ENCODE data around the gene CTSC. TPM values are rescaled to one million over a fixed set of nuclear protein-coding genes. Genes with fewer than 3 reads are reported as not detected.
A peak's percentile ranks its signal among the peaks of the same experiment; 100 is the strongest.

The CTSC gene
- total and polyA plus RNA-seq, 4 donors, result 36.3 to 124 (median 57.8) TPM

DNA sequence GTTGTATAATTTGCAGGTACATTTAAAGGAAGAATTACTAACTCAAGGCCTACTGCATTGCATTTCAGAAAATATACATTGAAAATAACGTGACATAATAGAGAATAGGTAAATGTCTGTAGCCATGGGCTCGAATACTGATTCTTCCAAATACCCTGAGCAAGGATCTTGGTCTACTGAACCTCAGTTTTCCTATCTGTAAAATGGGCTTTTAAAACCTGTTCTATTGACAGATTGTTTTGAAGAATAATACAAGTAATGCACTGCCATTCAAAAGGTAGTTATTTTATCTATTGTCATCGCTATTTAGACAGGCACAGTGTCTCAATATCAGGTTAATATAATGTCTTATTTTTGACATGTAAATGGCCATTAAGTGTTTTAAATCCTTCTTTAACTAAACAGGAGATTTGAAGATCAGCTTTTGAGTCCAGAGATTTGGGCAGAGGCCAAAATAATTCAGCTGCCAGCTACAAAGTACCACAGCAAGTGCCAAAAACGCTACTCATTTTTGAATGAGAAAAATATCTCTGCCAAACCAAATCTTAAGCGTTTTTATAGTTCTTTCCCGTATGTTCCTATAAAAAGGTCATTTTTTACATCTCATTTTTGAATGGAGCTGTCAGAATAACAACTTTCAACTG lies 56.7 kb downstream of the CTSC start:
- no peaks in the 10 kb centered on the region for H3K4me1 ChIP-seq (ENCODE audit: control insufficient read depth, insufficient read depth, low read length)
- no peak overlapping the region for H3K27ac ChIP-seq (ENCODE audit: low read depth, low read length)
- H3K4me3 ChIP-seq (ENCODE audit: low read depth, low read length), result no peak overlapping the region
- no peaks in the 10 kb centered on the region for H3K36me3 ChIP-seq (ENCODE audit: control insufficient read depth, insufficient read depth, low read length)
- peak in 2 of 6 donors; percentile 26 to 86 for DNase-seq (ENCODE audit: low read depth in 4 of 6, low spot score in 6 of 6)
- no peaks in the 10 kb centered on the region for H3K9me3 ChIP-seq (ENCODE audit: control insufficient read depth, insufficient read depth, low read length)
- no peaks in the 10 kb centered on the region for H3K27me3 ChIP-seq (ENCODE audit: control insufficient read depth, insufficient read depth, low read length)
- no CpG with 5 or more reads among the region's 6 CpGs for WGBS (ENCODE audit: insufficient coverage)

DNA sequence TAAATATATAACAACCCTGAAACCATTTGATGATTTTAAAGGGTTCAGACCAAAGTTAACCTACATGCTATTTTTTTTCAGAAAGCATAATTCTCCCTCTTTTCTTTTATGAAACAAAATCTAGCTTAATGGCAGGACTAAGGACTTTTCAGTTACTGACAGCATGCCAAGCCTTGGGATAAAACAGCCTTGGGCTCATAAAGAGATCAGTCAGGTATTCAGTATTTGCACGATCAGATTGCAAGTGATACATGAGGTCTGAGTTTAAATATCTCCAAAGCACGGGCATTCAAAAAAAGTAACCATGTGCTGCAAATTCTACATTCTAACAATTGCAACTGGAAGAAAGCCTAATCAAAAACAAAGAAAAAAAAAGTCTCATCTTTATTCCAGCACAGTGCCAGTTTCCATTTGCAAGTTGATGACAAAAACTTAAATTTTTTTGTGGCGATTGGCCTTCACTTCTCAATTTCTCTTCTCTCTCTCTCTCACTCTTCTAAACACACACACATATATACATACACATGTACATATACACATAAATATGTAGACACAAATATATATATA lies 60.1 kb downstream of the CTSC start:
- DNase-seq (ENCODE audit: low read depth in 4 of 6, low spot score in 6 of 6), result peak in 1 of 6 donors; percentile 69
- H3K4me3 ChIP-seq (ENCODE audit: low read depth, low read length), result no peak overlapping the region
- H3K27ac ChIP-seq (ENCODE audit: low read depth, low read length), result no peak overlapping the region
- H3K27me3 ChIP-seq (ENCODE audit: control insufficient read depth, insufficient read depth, low read length), result no peaks in the 10 kb centered on the region
- 40% methylated on average over 1 of the region's 3 CpGs for WGBS (ENCODE audit: insufficient coverage)
- no peaks in the 10 kb centered on the region for H3K9me3 ChIP-seq (ENCODE audit: control insufficient read depth, insufficient read depth, low read length)
- H3K4me1 ChIP-seq (ENCODE audit: control insufficient read depth, insufficient read depth, low read length), result no peaks in the 10 kb centered on the region
- H3K36me3 ChIP-seq (ENCODE audit: control insufficient read depth, insufficient read depth, low read length), result no peaks in the 10 kb centered on the region

DNA sequence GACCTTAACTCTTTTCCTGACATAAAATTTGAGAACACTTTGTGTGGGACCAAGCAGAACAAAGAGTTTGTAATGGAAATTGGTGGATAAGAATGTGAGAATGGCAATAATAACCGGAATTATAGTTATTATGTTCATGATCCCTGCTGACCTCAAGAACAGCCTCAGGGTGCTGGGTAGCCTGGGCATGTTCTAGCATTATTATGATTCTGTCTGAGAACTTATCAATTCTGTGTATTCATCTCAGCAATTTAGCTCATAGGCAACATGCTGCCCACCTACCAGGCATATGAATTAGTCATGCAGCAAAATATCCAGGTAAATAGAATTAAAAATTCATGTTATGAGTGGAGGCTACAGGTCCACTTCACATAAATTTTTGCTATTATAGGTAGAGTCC lies 61.9 kb downstream of the CTSC start:
- no peak for DNase-seq (ENCODE audit: low read depth in 4 of 6, low spot score in 6 of 6)
- no peaks in the 10 kb centered on the region for H3K4me1 ChIP-seq (ENCODE audit: control insufficient read depth, insufficient read depth, low read length)
- no peak overlapping the region for H3K4me3 ChIP-seq (ENCODE audit: low read depth, low read length)
- H3K27ac ChIP-seq (ENCODE audit: low read depth, low read length), result no peak overlapping the region
- no peaks in the 10 kb centered on the region for H3K36me3 ChIP-seq (ENCODE audit: control insufficient read depth, insufficient read depth, low read length)
- no peaks in the 10 kb centered on the region for H3K9me3 ChIP-seq (ENCODE audit: control insufficient read depth, insufficient read depth, low read length)
- 60% methylated on average over 1 of the region's 1 CpG for WGBS (ENCODE audit: insufficient coverage)
- H3K27me3 ChIP-seq (ENCODE audit: control insufficient read depth, insufficient read depth, low read length), result no peaks in the 10 kb centered on the region

DNA sequence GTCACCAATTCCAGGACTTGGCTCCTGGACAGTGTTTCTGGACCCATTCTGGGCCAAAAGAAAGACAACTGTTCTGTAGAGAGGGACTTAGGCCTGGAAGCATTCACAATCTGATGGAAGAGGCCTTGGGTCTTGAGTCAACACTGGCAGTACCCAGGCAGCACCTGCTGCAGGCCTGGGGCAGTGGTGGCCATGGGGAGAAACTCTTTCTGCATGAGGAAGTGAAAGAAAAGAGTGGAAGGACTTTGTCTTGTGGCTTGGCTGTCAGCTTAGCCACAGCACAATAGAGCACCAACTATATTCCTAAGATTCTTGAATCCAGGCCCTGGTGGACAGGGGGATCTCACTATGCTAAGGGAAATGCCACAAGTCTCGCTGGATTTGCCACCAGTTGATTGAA lies 70.6 kb downstream of the CTSC start:
- no peaks in the 10 kb centered on the region for H3K9me3 ChIP-seq (ENCODE audit: control insufficient read depth, insufficient read depth, low read length)
- H3K27me3 ChIP-seq (ENCODE audit: control insufficient read depth, insufficient read depth, low read length), result no peaks in the 10 kb centered on the region
- DNase-seq (ENCODE audit: low read depth in 4 of 6, low spot score in 6 of 6), result no peak
- H3K27ac ChIP-seq (ENCODE audit: low read depth, low read length), result no peak overlapping the region
- H3K4me1 ChIP-seq (ENCODE audit: control insufficient read depth, insufficient read depth, low read length), result no peaks in the 10 kb centered on the region
- WGBS (ENCODE audit: insufficient coverage), result 100% methylated on average over 1 of the region's 1 CpG
- no peaks in the 10 kb centered on the region for H3K36me3 ChIP-seq (ENCODE audit: control insufficient read depth, insufficient read depth, low read length)
- H3K4me3 ChIP-seq (ENCODE audit: low read depth, low read length), result no peak overlapping the region

DNA sequence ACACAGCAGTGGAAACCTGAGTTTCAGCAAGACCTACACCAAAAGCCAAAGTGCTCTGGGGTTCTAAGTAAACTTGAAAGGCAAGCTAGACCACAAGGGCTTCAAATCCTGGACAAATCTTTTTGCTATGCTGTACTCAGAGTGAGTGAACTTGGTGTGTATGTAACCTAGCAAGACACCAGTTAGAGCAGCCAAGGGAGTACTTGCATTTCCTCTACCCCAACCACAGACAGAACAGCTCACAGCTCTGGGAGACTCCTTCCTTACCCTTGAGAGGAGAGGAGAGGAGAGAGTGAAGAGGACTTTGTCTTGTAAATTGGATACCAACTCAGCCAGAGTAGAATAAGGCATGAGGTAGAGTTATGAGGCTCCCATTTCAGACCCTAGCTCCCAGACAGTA lies 71.4 kb downstream of the CTSC start:
- H3K36me3 ChIP-seq (ENCODE audit: control insufficient read depth, insufficient read depth, low read length), result no peaks in the 10 kb centered on the region
- H3K4me1 ChIP-seq (ENCODE audit: control insufficient read depth, insufficient read depth, low read length), result no peaks in the 10 kb centered on the region
- no peaks in the 10 kb centered on the region for H3K27me3 ChIP-seq (ENCODE audit: control insufficient read depth, insufficient read depth, low read length)
- no peak overlapping the region for H3K27ac ChIP-seq (ENCODE audit: low read depth, low read length)
- no peak overlapping the region for H3K4me3 ChIP-seq (ENCODE audit: low read depth, low read length)
- H3K9me3 ChIP-seq (ENCODE audit: control insufficient read depth, insufficient read depth, low read length), result no peaks in the 10 kb centered on the region
- no peak for DNase-seq (ENCODE audit: low read depth in 4 of 6, low spot score in 6 of 6)

DNA sequence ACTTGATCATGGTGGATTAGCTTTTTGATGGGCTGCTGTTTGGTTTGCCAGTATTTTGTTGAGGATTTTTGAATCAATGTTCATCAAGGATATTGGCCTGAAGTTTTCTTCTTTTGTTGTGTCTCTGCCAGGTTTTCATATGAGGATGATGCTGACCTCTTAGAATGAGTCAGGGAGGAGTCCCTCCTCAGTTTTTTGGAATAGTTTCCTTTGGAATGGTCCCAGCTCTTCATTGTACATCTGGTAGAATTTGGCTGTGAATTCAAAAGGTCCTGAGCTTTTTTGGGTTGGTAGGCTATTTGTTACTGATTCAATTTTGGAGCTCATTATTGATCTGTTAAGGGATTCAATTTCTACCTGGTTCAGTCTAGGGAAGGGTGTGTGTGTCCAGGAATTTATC lies 78.1 kb downstream of the CTSC start:
- Histone ChIP-seq H3K9me3 (ENCODE audit: control insufficient read depth, insufficient read depth, low read length) (peaks cover 13% of the 10 kb centered on the region), H3K36me3 (ENCODE audit: control insufficient read depth, insufficient read depth, low read length) (no peaks in the 10 kb centered on the region), H3K27me3 (ENCODE audit: control insufficient read depth, insufficient read depth, low read length) (no peaks in the 10 kb centered on the region), H3K4me1 (ENCODE audit: control insufficient read depth, insufficient read depth, low read length) (no peaks in the 10 kb centered on the region), H3K27ac (ENCODE audit: low read depth, low read length) (no peak overlapping the region), H3K4me3 (ENCODE audit: low read depth, low read length) (no peak overlapping the region)
- no peak for DNase-seq (ENCODE audit: low read depth in 4 of 6, low spot score in 6 of 6)

DNA sequence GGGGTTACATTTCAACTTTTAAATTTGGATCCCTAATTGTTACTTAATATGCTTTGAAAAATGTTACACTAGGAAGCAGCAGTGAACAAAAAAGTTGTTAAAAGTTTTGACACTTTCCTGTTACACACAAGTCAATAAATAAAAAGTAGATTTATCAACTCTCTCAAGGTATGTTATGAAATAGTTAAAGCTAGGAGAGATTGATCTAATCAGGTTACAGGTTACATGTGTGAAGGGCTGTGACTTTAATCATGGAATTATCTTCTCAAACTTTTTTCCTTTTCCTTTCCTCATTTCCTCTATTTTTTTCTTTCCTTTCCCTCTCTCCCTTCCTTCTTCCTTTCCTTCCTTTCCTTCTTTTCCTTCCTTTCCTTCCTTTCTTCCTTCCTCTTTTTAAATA lies 85.3 kb downstream of the CTSC start:
- Histone ChIP-seq H3K27me3 (ENCODE audit: control insufficient read depth, insufficient read depth, low read length) (no peaks in the 10 kb centered on the region), H3K36me3 (ENCODE audit: control insufficient read depth, insufficient read depth, low read length) (no peaks in the 10 kb centered on the region), H3K4me3 (ENCODE audit: low read depth, low read length) (no peak overlapping the region), H3K27ac (ENCODE audit: low read depth, low read length) (no peak overlapping the region), H3K9me3 (ENCODE audit: control insufficient read depth, insufficient read depth, low read length) (peaks cover 8% of the 10 kb centered on the region), H3K4me1 (ENCODE audit: control insufficient read depth, insufficient read depth, low read length) (no peaks in the 10 kb centered on the region)
- DNase-seq (ENCODE audit: low read depth in 4 of 6, low spot score in 6 of 6), result no peak

DNA sequence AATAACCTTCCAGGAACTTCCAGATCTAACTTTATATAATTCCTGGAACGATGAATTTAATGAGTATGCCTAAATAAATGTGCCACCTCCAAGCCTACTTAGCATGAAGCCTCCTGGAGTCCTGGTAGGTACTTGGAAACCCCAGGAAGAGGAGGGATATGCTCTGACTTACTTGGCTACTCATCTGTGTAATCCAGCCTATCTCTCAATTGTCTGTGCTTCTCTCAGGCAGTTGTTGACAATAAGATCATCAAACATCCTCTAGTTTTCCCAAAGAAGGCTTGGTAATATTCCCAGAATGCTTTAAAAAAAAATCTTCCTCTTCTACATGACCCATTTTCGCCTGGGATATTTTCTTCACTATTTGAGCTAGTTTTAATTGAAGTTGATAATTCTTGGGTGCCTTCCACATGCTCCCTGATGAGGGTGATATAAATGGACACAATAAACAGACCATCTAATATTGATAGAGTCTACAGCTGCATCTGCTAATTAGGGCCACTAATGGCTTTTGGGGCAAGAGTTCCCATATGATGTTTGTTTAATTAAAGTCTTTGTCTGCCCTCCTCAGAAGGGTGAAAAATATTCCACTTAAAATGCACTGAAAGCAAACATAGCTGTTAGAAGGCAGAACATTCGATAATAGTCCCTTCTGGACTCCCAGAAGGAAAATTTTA lies 86.8 kb downstream of the CTSC start:
- H3K9me3 ChIP-seq (ENCODE audit: control insufficient read depth, insufficient read depth, low read length), result peaks cover 6% of the 10 kb centered on the region
- no CpG with 5 or more reads among the region's 3 CpGs for WGBS (ENCODE audit: insufficient coverage)

DNA sequence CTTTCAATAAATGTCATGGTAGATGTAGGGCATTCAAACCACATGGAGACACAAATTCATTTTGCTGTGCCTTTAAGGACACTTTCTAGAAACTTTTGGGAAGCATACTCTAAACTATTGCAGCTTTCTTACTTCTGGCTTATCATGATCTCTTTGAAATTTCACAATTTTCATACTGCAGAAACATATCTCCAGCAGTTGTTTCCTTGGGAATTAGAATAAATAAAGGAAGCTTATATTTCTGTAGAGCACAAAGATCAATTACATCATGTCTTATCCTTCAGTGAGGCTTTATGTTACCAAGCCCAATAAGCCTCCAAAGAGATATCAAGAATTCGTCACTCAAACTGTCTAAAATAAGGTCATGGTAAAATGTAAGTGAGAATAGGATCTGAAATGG lies 87.8 kb downstream of the CTSC start:
- Histone ChIP-seq H3K36me3 (ENCODE audit: control insufficient read depth, insufficient read depth, low read length) (no peaks in the 10 kb centered on the region), H3K27ac (ENCODE audit: low read depth, low read length) (no peak overlapping the region), H3K4me3 (ENCODE audit: low read depth, low read length) (no peak overlapping the region), H3K27me3 (ENCODE audit: control insufficient read depth, insufficient read depth, low read length) (no peaks in the 10 kb centered on the region), H3K4me1 (ENCODE audit: control insufficient read depth, insufficient read depth, low read length) (no peaks in the 10 kb centered on the region), H3K9me3 (ENCODE audit: control insufficient read depth, insufficient read depth, low read length) (no peaks in the 10 kb centered on the region)
- DNase-seq (ENCODE audit: low read depth in 4 of 6, low spot score in 6 of 6), result no peak
- WGBS (ENCODE audit: insufficient coverage), result no CpG with 5 or more reads among the region's 1 CpG

More for the DNA sequence above, 86.8 kb downstream of the CTSC start:
- no peak overlapping the region for H3K27ac ChIP-seq (ENCODE audit: low read depth, low read length)
- no peaks in the 10 kb centered on the region for H3K27me3 ChIP-seq (ENCODE audit: control insufficient read depth, insufficient read depth, low read length)
- no peak overlapping the region for H3K4me3 ChIP-seq (ENCODE audit: low read depth, low read length)
- H3K4me1 ChIP-seq (ENCODE audit: control insufficient read depth, insufficient read depth, low read length), result no peaks in the 10 kb centered on the region
- DNase-seq (ENCODE audit: low read depth in 4 of 6, low spot score in 6 of 6), result peak in 2 of 6 donors; percentile 8 to 56
- no peaks in the 10 kb centered on the region for H3K36me3 ChIP-seq (ENCODE audit: control insufficient read depth, insufficient read depth, low read length)

DNA sequence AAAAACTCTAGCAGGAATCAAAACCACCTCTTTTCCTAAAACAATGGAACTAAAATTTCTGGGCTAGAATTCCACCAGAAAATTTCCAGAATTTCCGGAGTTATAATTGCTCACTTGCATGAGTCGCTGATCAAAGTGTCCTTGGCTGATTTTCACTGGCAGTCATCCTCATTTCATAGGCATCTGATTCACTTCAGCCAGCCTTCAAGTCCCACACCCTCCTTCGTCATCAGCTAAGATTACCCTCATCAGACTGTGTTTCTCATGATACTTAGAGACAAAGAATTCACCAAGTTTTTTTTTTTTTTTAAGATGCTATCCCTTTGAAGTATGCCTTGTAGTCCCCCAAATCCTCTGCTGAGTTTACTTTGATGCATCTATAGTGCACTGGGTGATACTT lies 90.8 kb downstream of the CTSC start:
- no peaks in the 10 kb centered on the region for H3K4me1 ChIP-seq (ENCODE audit: control insufficient read depth, insufficient read depth, low read length)
- WGBS (ENCODE audit: insufficient coverage), result 94% methylated on average over 2 of the region's 3 CpGs
- H3K27me3 ChIP-seq (ENCODE audit: control insufficient read depth, insufficient read depth, low read length), result no peaks in the 10 kb centered on the region
- H3K9me3 ChIP-seq (ENCODE audit: control insufficient read depth, insufficient read depth, low read length), result no peaks in the 10 kb centered on the region
- DNase-seq (ENCODE audit: low read depth in 4 of 6, low spot score in 6 of 6), result no peak
- no peak overlapping the region for H3K4me3 ChIP-seq (ENCODE audit: low read depth, low read length)
- no peak overlapping the region for H3K27ac ChIP-seq (ENCODE audit: low read depth, low read length)
- no peaks in the 10 kb centered on the region for H3K36me3 ChIP-seq (ENCODE audit: control insufficient read depth, insufficient read depth, low read length)
